ENCODE measurements around the gene MMP25. TPM values are rescaled to one million over a fixed set of nuclear protein-coding genes. Genes with fewer than 3 reads are reported as not detected.

Gene MMP25
- total and polyA plus RNA-seq, 9 of the 15 experiments (the other 6 are each of a cell fraction or from before 2014, with no cell fraction given) = 0.03 to 0.04 TPM; not detected in 7

GRCh38 chr16:3087243-3088235 is 41.2 kb downstream of the MMP25 start:
- Histone ChIP-seq H3K4me1 (replicated peaks in 1 of 2; ENCODE audit: control insufficient read depth in 2 of 2, insufficient read depth in 2 of 2, low read length in 2 of 2) (peaks cover 19 to 61% of the 10 kb centered on the region in 2 experiments), H2AFZ (ENCODE audit: low read depth, low read length) (peak overlapping the region; percentile 82), H3K36me3 (ENCODE audit: control insufficient read depth, insufficient read depth, low read length) (no peaks in the 10 kb centered on the region), H3K79me2 (ENCODE audit: control insufficient read depth, insufficient read depth, low read length) (no peaks in the 10 kb centered on the region), H3K4me2 (ENCODE audit: insufficient read depth, low read length) (0 out of 2 replicates have a peak overlapping the region, but pooled peaks have one; percentile 7), H3K27me3 (ENCODE audit: control insufficient read depth in 2 of 2, insufficient read depth in 2 of 2, low read length in 2 of 2) (peaks cover 2 to 22% of the 10 kb centered on the region in 2 experiments; a peak in 3 of 5 replicates), H3K9ac (ENCODE audit: insufficient read depth in 1 of 2, low read depth in 2 of 2, low read length in 2 of 2) (peak overlapping the region in 1 of 2 experiments; percentile 84; a peak in 2 of 4 replicates), H3K4me3 (no peak overlapping the region), H4K20me1 (replicated peaks; ENCODE audit: control insufficient read depth, insufficient read depth, low read length) (no peaks in the 10 kb centered on the region), H3K9me3 (replicated peaks; ENCODE audit: control insufficient read depth, insufficient read depth, low read depth, low read length) (no peaks in the 10 kb centered on the region), H3K27ac (ENCODE audit: extremely low read depth, low read depth, low read length) (no peak overlapping the region), H3K9me1 (ENCODE audit: control insufficient read depth, insufficient read depth, low read length) (no peaks in the 10 kb centered on the region)
- in situ Hi-C loops (cut with MboI) (no loop called here), intact Hi-C loops (cut with micrococcal nuclease) (loop anchor here (1.0 kb wide), 1 partner anchor 28 kb away; no protein-coding TSS in a partner anchor)
- POLR2A ChIA-PET = interaction anchor here (0.7 to 1.1 kb wide), 3 partner anchors 11 to 42 kb away, joined by 3 to 5 read pairs (median 4); no protein-coding TSS in a partner anchor
- CTCF ChIA-PET (ENCODE audit: low intra/inter-chr PET ratio) = no interaction called here
- no TSS peak for BruUV-seq (replicated peaks)
- FAIRE-seq (no peak), DNase-seq (ENCODE audit: extremely low read depth in 1 of 4, low spot score in 3 of 4) (peak; percentile 38 to 54 (median 50)), ATAC-seq (peak; percentile 92)
- WGBS (ENCODE audit: insufficient coverage, low coverage, missing lambda C conversion rate) = 44% methylated on average over 15 of the region's 18 CpGs
- TF ChIP-seq ZNF184 (CRISPR knock-in tag; IDR thresholded peaks at IDR 0.05) (no peak), NONO (IDR thresholded peaks at IDR 0.05; ENCODE audit: low read depth in 2 of 2, low read length in 1 of 2) (no peak), ZNF445 (CRISPR knock-in tag; IDR thresholded peaks at IDR 0.05; ENCODE audit: low read depth) (no peak), MTA1 (IDR thresholded peaks at IDR 0.05; ENCODE audit: borderline replicate concordance) (no peak), MAZ (CRISPR knock-in tag; conservative IDR thresholded peaks at IDR 0.05 in 1 of 2, IDR thresholded peaks at IDR 0.05 in 1 of 2) (peak in 1 of 2 experiments; percentile 22; a peak in 1 of 4 replicates), ZKSCAN1 (IDR thresholded peaks at IDR 0.05; ENCODE audit: low read depth, low read length) (0 out of 2 replicates have a peak, but pooled peaks have one; percentile 47), ESRRA (IDR thresholded peaks at IDR 0.05; ENCODE audit: borderline replicate concordance, low read depth) (0 out of 2 replicates have a peak, but pooled peaks have one; percentile 28), CEBPB (tag; IDR thresholded peaks at IDR 0.05) (no peak), ATF3 (IDR thresholded peaks at IDR 0.05) (peak; percentile 12; the same call in 1 of the 2 replicates), ATF3 (CRISPR knock-in tag; conservative IDR thresholded peaks at IDR 0.05) (no peak), ZNF41 (CRISPR knock-in tag; conservative IDR thresholded peaks at IDR 0.05) (no peak), EGR1 (conservative IDR thresholded peaks at IDR 0.05) (no peak), CCAR2 (IDR thresholded peaks at IDR 0.05; ENCODE audit: low read depth, low read length) (no peak), TOE1 (IDR thresholded peaks at IDR 0.05; ENCODE audit: borderline replicate concordance) (no peak), TOE1 (CRISPR knock-in tag; IDR thresholded peaks at IDR 0.05; ENCODE audit: borderline replicate concordance, low read depth) (no peak), TCF7 (IDR thresholded peaks at IDR 0.05; ENCODE audit: borderline replicate concordance) (no peak), ZNF146 (CRISPR knock-in tag; IDR thresholded peaks at IDR 0.05; ENCODE audit: unreplicated experiment) (no peak), JUND (IDR thresholded peaks at IDR 0.05; ENCODE audit: borderline replicate concordance, low read depth, low read length) (no peak), JUND (tag; IDR thresholded peaks at IDR 0.05; ENCODE audit: borderline replicate concordance, low read depth, low read length) (no peak; the same call in 2 of the 3 replicates)

Measured in K562 (cell line).